Tibial nerve (tissue), 4 donors: ENCODE results near the gene NUP214. TPM values are rescaled to one million over a fixed set of nuclear protein-coding genes. Genes with fewer than 3 reads are reported as not detected.
"Not testable (repeated sequence)": the region's sequence is repeated elsewhere in the genome, so short reads cannot be mapped to it uniquely, and the experiment has no call there.

ENCODE experiments used
- DNase-seq, 2 donors: peaks; one replicate each; pipeline ENCODE4 v3.0.0-alpha.2; 2019; ENCODE audit warnings: low spot score in 2 of 2
- H3K27ac ChIP-seq, 4 donors: fragments of 200-600 bp; sonication (generic) in 3 of 4; one replicate each; pipeline ENCODE4 v1.5.1; 2017 to 2019; ENCODE audit warnings: mild to moderate bottlenecking in 1 of 4
- H3K27me3 ChIP-seq, 2 donors: fragments of 200-600 bp; sonication (generic) in 1 of 2; one replicate each; pipeline versions ENCODE4 v1.5.1 to v1.6.0; 2017 to 2019
- H3K36me3 ChIP-seq, 3 donors: fragments of 200-600 bp; sonication (generic); one replicate each; pipeline ENCODE4 v1.5.1; 2018 to 2019
- H3K4me1 ChIP-seq, 4 donors: fragments of 200-600 bp; sonication (generic) in 3 of 4; one replicate each; pipeline ENCODE4 v1.5.1; 2017 to 2019
- H3K4me3 ChIP-seq, 4 donors: fragments of 200-600 bp; sonication (generic) in 3 of 4; one replicate each; pipeline ENCODE4 v1.5.1; 2017 to 2019; ENCODE audit warnings: mild to moderate bottlenecking in 1 of 4, moderate library complexity in 1 of 4
- H3K9me3 ChIP-seq, 4 donors: fragments of 200-600 bp; sonication (generic) in 3 of 4; one replicate each; pipeline ENCODE4 v1.5.1; 2017 to 2019
- EP300 ChIP-seq, 2 donors: sonication (generic); formaldehyde crosslinking; IDR thresholded peaks; one replicate each; pipeline ENCODE4 v1.6.1; 2017; ENCODE audit warnings: antibody characterized with exemption in 2 of 2, mild to moderate bottlenecking in 1 of 2
- POLR2A ChIP-seq, 2 donors: fragments of 450-650 bp; IDR thresholded peaks; one replicate each; pipeline ENCODE4 v1.6.1; 2017; ENCODE audit warnings: antibody characterized with exemption in 2 of 2, mild to moderate bottlenecking in 2 of 2, moderate library complexity in 2 of 2
- WGBS, 2 donors: methylation state at CpG; one replicate each; pipeline ENCODE4 v1.1.5; 2018; 5-methylcytosine and 5-hydroxymethylcytosine counted together
- total RNA-seq, 4 donors: library from RNA; depleted of rRNA; stranded (reverse); fragments of >200 nt; gene quantifications; one replicate each; pipeline ENCODE4 v1.1.0, GENCODE V29; 2016
- TF ChIP-seq, protein P1 (sequence below), 5 experiments: fragments of 200-600 bp in 3 of 5; fragments of 450-650 bp in 2 of 5; sonication (generic) in 3 of 5; IDR thresholded peaks; one replicate each; pipeline ENCODE4 v1.5.1; 2016 to 2019; ENCODE audit warnings: antibody characterized with exemption in 5 of 5, mild to moderate bottlenecking in 3 of 5, moderate library complexity in 2 of 5

Gene NUP214
- total RNA-seq, 4 donors from 2014 or later, result 39.8 to 94.2 (median 70.2) TPM

DNA sequence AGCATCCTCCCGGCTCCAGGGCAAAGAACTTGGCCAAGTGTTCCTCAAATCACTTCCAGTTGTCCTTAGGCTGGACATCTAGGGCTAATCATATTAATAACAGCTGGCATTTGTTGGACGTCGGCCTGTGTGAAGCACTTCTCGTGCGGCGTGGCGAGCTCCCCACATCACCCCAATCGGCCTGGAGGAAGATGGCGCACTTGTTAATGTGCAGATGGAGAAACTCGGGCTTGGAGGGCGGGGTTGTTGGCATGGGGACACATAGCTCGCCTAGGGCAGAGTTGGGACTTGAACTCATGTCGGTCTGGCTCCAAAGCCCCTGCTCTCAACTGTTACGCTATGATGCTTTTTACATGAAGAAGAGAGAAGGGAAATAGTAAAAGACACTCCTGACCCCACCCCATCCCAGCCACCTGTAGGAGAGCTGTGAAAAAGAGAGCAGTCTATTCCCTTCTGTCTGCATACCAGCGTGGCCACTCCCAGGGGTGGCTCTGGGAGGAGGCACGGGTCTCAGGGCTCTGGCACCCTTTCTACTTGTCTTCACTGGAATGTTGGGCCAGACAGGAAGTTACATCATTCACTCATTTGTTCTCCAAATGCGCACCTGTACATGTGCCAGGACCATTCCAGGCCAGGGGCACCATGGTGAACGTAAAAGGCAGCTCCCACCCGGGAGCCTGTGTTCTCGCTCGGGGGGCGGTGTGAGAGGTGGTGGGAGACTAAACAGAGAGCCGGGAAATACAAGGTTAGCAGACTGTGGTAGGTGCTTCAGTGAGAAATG is 12.8 kb upstream of the NUP214 start:
- WGBS, 2 donors, result 68 to 73% methylated on average over 23 of the region's 23 CpGs
- DNase-seq, result no peak
- peak overlapping the region; percentile 36 to 90 (median 60) for H3K27ac ChIP-seq
- H3K9me3 ChIP-seq, result no peaks in the 10 kb centered on the region
- peak overlapping the region in 1 of 4 donors; percentile 11 for H3K4me3 ChIP-seq
- TF ChIP-seq EP300 (IDR thresholded peaks at IDR 0.05), result no peak
- TF ChIP-seq, protein P1, sequence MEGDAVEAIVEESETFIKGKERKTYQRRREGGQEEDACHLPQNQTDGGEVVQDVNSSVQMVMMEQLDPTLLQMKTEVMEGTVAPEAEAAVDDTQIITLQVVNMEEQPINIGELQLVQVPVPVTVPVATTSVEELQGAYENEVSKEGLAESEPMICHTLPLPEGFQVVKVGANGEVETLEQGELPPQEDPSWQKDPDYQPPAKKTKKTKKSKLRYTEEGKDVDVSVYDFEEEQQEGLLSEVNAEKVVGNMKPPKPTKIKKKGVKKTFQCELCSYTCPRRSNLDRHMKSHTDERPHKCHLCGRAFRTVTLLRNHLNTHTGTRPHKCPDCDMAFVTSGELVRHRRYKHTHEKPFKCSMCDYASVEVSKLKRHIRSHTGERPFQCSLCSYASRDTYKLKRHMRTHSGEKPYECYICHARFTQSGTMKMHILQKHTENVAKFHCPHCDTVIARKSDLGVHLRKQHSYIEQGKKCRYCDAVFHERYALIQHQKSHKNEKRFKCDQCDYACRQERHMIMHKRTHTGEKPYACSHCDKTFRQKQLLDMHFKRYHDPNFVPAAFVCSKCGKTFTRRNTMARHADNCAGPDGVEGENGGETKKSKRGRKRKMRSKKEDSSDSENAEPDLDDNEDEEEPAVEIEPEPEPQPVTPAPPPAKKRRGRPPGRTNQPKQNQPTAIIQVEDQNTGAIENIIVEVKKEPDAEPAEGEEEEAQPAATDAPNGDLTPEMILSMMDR (IDR thresholded peaks at IDR 0.05), result no peak
- no peak for TF ChIP-seq POLR2A (IDR thresholded peaks at IDR 0.05)
- peaks cover 0 to 53% (median 9%) of the 10 kb centered on the region in 4 donors for H3K4me1 ChIP-seq
- no peaks in the 10 kb centered on the region for H3K27me3 ChIP-seq
- H3K36me3 ChIP-seq, result peaks cover 0 to 5% (median 0%) of the 10 kb centered on the region in 3 donors

DNA sequence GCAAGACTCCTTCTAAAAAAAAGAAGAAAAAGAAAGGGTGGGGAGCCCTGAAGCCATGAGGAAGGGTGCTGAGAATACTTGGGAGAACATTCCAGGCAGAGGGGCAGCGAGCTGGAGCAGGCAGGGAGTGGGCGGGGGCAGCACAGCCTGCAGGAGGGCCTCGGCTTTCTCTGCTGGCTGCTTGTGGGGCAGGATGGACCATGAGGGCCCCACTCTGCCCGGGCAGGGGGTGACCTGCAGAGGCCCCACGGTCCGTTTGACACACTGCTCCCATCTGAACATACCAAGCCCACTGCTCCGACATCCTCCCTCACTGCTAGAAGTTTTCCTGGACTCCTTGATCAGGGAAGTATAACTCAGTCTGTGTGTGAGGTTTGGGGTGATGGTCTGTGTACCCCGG is 11.7 kb upstream of the NUP214 start:
- no peak overlapping the region for H3K4me3 ChIP-seq
- TF ChIP-seq EP300 (IDR thresholded peaks at IDR 0.05), result no peak
- TF ChIP-seq, protein P1 (IDR thresholded peaks at IDR 0.05), result no peak
- no peak for TF ChIP-seq POLR2A (IDR thresholded peaks at IDR 0.05)
- no peaks in the 10 kb centered on the region for H3K27me3 ChIP-seq
- no peak for DNase-seq
- H3K36me3 ChIP-seq, result peaks cover 0 to 13% (median 0%) of the 10 kb centered on the region in 3 donors
- H3K27ac ChIP-seq, result peak overlapping the region in 2 of 4 donors; percentile 80 to 90
- H3K9me3 ChIP-seq, result no peaks in the 10 kb centered on the region
- peaks cover 0 to 43% (median 5%) of the 10 kb centered on the region in 4 donors for H3K4me1 ChIP-seq
- 62 to 70% methylated on average over 8 of the region's 8 CpGs for WGBS, 2 donors

DNA sequence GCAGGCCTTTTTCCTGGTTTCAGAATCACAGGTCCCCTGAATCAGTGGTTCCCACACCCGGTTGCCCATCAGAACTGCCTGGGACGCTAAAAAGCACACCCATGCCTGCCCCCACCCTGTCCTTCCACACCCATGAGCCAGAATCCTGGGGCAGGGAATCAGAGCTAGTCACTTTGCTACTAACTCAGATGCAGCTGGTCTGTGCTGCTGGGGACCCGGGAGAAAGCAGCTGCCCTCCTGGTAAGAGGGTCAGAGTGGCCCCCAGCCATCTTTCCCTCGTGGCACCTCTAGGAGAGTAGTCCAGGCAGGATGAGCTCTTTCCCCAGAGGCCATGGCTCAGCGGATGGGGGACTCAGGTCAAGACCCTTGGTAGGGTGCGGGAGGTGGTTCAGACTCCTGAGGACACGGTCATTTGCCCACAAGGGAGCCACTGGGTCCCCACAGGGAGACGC is 11.3 kb upstream of the NUP214 start:
- Histone ChIP-seq H3K27ac (peak overlapping the region in 2 of 4 donors; percentile 80 to 90), H3K9me3 (no peaks in the 10 kb centered on the region), H3K4me3 (no peak overlapping the region), H3K4me1 (peaks cover 0 to 40% (median 5%) of the 10 kb centered on the region in 4 donors), H3K27me3 (no peaks in the 10 kb centered on the region), H3K36me3 (peaks cover 0 to 17% (median 0%) of the 10 kb centered on the region in 3 donors)
- no peak for DNase-seq
- TF ChIP-seq POLR2A (IDR thresholded peaks at IDR 0.05) (no peak), EP300 (IDR thresholded peaks at IDR 0.05) (no peak)
- TF ChIP-seq, protein P1 (IDR thresholded peaks at IDR 0.05), result no peak
- WGBS, 2 donors, result 83 to 87% methylated on average over 7 to 8 of the region's 8 CpGs

DNA sequence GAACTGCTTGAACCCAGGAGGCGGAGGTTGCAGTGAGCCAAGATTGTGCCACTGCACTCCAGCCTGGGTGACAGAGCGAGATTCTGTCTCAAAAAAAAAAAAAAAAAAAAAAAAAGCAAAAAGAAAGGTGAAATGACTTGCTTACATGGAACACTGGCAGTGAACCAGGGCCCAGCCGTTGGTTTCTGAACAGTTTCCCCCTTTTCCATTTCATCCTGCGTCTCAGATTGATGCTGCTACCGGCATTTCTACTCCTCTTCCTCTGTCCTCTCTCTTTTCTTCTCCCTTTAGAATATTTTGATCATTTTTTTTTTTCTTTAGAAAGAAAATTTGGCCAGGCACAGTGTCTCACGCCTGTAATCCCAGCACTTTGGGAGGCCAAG is 10.0 kb upstream of the NUP214 start:
- not testable (repeated sequence) for DNase-seq
- H3K36me3 ChIP-seq, result peaks cover 0 to 27% (median 0%) of the 10 kb centered on the region in 3 donors
- WGBS, 2 donors, result 86 to 88% methylated on average over 6 of the region's 6 CpGs

DNA sequence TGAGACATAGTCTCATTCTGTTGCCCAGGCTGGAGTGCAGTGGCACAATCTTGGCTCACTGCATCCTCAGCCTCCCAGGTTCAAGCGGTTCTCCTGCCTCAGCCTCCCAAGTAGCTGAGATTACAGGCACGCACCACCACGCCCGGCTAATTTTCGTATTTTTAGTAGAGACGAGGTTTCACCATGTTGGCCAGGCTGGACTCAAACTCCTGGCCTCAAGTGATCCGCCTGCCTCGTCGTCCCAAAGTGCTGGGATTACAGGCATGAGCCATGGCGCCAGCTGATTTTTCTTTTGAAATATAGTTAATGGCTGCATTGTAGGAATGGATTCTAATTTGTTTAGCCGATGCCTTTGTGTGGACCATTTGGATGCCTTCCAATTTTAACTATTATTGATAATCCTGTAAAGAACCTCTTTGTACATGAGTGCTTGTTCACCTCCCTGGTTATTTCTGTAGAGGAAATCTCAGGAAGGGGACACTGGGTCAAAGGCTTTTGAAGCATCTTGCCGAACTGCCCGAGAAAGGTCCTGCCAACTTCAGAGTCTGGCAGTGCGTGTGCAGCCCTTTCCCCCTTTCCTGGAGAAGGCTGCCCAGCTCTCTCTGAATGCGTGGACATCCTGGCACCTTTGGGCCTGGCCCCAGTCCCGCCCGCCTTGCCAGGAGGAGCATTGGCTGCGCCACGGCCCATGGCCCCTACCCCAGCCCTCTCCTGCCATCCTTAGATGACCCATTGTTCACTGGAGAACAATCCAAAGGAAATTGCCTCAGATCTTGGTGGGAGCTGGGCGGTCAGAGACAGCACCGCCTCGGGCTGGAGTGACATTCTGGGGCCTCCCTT is 8.9 kb upstream of the NUP214 start:
- Histone ChIP-seq H3K9me3 (no peaks in the 10 kb centered on the region), H3K4me3 (no peak overlapping the region), H3K36me3 (peaks cover 0 to 38% (median 0%) of the 10 kb centered on the region in 3 donors), H3K27ac (peak overlapping the region in 3 of 4 donors; percentile 1 to 66 (median 60)), H3K4me1 (peaks cover 0 to 21% (median under 1%) of the 10 kb centered on the region in 4 donors), H3K27me3 (no peaks in the 10 kb centered on the region)
- TF ChIP-seq EP300 (IDR thresholded peaks at IDR 0.05), result no peak
- 56 to 70% methylated on average over 22 of the region's 22 CpGs for WGBS, 2 donors
- DNase-seq, result no peak

More for the DNA sequence above, 10.0 kb upstream of the NUP214 start:
- H3K27me3 ChIP-seq, H3K9me3 ChIP-seq, H3K4me3 ChIP-seq, H3K27ac ChIP-seq: not testable (repeated sequence)
- H3K4me1 ChIP-seq, result peaks cover 0 to 31% (median 5%) of the 10 kb centered on the region in 4 donors
